GM12891 (cell line): ENCODE data around the gene KIDINS220.

Source experiments
- POLR2A ChIP-seq: IDR thresholded peaks from 2 replicates; pipeline ENCODE4 v1.6.1; 2011; ENCODE audit warnings: low read depth, low read length, control low read depth
- POLR2AphosphoS5 ChIP-seq: IDR thresholded peaks from 2 replicates; pipeline ENCODE4 v1.6.1; 2011; ENCODE audit warnings: low read depth, low read length, control low read depth

- TF ChIP-seq POLR2A (no peak), POLR2AphosphoS5 (no peak)
These were observed 10.0 kb upstream of the KIDINS220 start for GRCh38 chr2:8847400-8847799.
